Stimulated activated CD4-positive, alpha-beta T cell treated with anti-CD3 and anti-CD28 coated beads, Interleukin-1b, Interleukin-23, amount 100 ng/mL, for 48 hours (primary cell): ENCODE measurements around the gene SEMA3A.

Experiments
- DNase-seq: peaks from one replicate; pipeline ENCODE4 v3.0.0-alpha.2; 2020

SEMA3A gene

DNA sequence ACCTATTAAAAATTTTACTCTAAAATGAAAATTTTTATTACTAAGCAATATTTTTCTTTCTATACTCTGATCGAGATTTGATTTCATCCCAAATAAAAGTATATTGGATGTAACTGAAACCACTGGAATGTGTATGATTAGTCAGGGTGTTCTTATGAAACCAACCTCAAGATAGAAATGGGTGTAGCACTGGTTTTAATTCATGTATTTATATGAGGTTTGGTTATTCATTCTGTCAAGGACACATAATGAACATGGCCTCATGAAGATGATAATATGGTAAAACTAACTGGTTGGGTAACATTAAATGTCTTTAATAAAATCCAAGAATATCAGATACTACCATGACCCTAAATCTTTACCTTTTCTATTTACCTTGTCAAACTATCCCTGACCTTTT lies 197.7 kb downstream of the SEMA3A start:
- no peak for DNase-seq

DNA sequence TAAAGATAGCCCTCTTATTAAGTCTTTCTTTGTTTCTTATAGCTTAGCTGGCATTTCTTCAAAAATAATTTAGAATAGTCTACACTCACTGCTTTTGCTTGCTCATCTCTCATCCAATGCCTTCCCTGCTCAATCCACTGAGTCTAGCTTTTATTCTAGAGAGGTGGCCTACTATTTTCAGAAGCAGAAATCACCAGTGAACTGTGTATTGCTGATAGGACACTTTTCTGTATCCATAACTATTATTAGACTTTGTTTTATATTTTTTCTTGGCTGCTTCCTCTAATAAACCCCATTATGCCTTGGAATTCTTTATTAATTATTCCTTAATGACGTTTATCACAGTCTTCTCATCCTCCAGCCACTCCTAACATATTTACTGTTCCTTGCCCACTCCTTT lies 206.8 kb downstream of the SEMA3A start:
- no peak for DNase-seq

DNA sequence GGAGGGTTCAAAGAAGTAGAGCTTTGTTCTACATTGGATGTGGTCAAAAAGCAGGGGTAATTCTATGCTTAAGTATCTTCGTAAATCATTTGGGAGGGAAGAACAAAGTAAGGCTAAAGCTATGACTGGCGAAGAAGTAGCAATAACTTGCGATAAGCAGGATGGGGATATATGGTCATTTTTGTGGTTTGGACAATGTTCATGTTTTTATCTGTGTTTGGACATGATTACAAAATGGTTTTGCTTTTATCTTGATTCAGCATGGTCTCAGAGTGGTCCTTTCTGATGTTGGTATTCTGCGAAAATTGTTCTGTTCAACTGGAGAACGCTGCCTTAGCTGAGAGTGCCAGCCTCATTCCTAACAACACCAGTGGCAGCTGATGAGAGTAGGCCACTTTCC lies 208.8 kb downstream of the SEMA3A start:
- DNase-seq = no peak

DNA sequence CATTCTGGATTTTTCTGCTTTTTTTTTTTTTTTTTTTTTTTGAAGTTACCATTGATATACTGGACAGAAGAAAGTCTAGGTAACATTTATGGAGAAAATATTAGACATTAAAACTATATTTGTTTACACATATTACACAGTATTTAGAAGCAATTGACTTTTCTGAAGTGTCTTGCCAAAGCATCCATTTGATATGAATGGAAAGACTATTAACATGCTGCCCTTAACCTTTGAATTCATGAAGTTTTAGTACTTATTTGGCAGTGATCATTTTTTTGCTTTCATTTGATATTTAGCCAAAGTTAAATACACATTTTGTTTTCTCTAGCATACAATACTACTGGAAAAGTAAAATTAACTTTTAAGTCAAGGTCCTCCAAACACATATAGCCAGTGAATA lies 210.0 kb downstream of the SEMA3A start:
- no peak for DNase-seq

DNA sequence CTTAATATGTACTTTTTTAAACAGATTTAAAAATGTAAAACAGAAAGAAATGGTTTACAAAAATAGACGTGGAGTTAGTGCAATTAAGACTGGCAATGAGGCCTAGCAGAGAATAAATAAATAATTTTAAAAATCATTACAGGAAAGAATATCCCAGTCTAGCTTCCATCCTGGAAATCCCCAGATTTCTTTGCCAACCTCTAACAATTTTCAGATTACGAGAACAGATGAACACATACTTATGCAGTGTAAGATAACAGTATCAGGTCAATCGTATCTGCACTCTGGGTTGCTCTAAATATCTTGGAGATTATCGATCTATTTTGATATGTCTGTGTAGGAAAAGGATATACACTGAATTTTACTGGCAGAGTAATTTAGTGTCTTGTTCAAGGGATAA lies 210.5 kb downstream of the SEMA3A start:
- DNase-seq = no peak

DNA sequence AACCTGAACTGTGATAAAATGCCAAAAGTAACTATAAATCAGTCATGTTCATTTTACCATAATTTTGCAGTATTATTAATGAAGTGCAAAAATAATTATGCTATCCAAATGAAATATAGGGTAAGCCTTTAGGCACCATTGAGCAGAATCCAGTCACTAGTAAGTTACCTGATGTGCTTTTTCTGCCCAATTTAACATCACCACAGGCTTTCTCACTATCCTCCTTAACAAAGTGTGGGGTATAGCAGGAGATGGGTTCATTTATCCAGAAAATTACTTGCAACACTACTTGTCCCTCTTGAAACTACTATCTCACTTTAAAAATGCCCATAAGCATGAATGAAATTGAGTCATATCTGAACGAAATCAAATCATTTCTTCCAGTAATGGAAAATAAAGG lies 211.0 kb downstream of the SEMA3A start:
- no peak for DNase-seq

DNA sequence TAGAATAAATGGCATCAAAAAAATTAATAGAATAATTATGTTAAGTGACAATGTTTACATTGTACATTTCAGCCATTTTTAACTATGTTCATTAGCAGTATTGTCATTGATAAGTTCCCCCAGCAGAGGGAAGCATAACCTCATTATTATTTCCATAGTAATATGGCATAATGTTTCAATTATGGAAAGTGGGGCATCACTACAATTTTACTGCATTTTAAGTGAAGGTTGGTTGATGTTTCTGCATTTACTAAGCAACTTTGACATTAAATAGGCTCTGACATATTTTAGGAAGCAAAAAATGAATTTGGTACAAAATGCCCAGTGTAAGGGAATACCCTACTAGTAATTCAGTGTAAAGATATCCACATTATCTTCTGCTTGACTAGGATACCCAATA lies 218.3 kb downstream of the SEMA3A start:
- no peak for DNase-seq

DNA sequence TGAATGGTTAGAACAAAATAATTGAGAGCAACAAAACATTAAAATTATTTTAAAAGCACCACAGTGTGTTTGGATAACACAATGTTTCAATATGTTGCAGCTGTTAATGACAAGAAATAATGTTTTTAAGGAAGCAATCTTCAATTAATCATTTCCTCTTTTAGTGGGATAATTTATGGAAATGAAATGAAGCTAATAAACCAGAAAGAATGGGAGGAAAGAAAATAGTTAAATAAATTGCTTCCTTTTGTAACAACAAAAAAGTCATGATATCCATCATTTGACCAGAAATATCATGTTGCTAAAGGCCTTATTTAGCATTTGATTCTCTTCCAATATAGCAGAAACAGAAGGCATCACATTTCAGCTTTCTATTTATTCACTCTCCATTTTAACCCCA lies 224.5 kb downstream of the SEMA3A start:
- no peak for DNase-seq

DNA sequence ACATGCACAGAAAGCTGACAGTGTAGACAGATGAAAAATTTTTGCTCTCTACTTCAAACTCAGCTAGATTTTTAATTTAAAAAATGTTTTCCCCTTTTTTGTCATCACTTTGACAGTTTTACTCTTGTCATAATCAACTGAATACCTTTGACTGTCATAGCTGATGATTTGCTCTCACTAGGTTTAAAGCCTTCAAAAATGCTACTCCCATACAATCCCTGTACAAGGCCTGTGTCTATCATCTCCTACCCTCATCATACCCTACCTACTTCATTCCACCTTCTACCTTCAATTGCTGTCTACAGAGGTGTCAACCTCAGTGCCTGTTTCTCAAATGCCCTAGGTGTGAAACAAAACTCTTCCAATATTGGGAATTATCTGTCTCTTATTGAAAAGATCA lies 230.3 kb downstream of the SEMA3A start:
- no peak for DNase-seq

DNA sequence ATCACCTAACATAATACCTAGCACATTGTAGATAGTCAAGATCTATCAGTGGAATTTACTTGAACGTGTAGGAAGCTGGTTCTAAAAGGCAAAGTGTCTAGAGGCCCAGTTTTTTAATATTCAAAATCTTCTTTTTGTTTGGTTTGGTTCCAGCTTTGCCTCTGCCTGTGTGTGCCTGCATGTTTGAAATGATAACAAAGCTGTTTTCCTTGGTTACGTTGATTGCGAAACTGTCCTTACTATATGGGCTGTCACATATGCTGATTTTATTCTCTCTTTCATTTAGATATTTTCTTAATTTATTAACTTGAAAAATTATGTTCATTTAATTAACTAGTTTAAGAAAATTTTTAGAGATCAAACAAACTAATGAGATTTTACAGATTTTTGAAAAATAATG lies 237.3 kb downstream of the SEMA3A start:
- DNase-seq = no peak

DNA sequence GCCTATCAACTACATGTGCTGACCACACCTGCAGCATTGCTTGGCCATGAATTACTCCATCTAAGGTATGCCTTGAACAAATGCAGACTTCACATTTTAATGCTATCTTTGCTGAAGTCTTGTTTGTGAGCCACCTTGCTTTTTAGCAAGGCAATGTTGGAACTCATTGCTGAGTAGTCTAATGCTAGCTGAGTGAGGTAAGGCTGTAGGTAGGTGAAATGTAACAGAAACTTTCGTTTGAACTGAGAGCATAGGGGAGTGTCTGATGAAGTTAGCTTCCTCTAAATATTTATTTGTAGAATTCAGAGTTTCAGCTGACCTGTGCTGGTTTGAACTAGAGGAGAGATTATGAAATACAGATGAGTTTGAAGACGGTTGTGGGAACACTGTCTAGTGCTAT lies 238.5 kb downstream of the SEMA3A start:
- DNase-seq = no peak

DNA sequence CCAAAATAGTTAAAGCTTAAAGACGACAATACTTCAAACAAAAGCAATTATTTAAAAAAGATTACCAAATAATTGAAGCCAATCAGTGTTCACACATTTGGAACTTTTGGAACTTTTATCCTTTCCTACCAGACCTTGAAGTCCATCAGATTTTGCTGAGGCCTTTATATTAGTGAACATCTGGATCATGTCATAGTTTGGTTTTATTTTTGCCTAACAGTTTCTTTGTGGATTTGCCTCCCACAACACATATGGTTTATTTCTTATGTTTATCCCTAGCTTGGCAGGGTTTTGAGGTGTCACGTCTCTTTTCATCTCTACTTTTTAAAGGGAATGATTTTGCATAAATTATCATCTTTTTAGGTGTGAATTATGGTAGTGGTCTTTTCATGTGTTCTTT lies 242.4 kb downstream of the SEMA3A start:
- no peak for DNase-seq

DNA sequence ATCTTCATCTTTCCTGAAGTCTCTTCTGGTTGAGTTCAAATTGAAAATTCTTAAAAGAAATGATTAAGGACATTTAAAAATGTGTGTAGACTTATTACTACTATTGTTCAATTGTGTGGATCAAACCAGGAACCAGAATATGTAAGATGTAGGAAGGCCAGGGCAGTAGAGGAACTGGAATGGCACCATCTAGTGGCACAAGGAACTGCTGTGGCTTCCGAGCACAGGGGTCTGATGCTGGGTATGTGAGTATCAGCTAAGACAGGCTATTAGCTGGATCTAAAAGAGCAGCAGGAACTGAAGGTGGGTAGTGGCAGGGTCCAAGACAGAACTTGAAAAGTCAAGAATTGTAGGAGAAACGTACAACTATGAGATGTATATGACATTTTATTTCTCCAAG lies 247.3 kb downstream of the SEMA3A start:
- no peak for DNase-seq

DNA sequence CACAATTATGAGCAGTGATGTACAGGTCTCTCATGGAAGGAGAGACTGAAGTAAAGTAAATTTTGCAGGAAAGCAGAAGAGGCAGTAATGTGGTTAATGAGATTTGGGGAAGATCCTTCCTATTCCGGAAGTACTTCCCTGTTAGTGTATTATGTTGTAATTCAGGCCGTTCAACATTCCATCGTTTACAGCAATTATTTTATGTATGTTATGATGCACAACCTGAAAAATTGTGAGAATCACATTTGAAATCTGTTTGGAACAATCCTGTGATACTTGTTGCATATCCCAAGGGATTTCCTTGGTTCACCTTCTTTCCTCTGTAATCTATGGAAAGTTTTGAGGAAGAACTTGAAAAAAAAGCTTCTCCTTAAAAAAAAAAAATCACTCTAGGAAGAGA lies 247.8 kb downstream of the SEMA3A start:
- DNase-seq = no peak

DNA sequence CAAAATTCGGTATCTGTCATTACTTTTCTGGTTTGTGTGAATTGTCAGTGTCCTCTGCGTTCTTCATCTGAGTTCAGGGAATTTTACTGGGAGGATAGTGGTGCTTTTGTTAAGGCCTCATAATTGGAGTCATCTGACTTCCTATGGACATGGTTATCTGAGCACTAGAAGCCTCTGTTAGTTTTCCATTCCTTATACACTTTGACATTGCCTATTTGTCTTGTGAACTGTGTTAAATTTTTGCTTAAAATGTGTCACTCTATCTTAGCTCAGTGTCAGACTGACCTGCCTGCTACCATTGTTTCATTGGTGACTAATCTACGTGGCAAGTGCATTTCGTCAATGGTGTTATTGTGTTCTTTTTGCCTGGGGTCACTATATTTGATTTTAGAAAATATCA lies 253.3 kb downstream of the SEMA3A start:
- no peak for DNase-seq

DNA sequence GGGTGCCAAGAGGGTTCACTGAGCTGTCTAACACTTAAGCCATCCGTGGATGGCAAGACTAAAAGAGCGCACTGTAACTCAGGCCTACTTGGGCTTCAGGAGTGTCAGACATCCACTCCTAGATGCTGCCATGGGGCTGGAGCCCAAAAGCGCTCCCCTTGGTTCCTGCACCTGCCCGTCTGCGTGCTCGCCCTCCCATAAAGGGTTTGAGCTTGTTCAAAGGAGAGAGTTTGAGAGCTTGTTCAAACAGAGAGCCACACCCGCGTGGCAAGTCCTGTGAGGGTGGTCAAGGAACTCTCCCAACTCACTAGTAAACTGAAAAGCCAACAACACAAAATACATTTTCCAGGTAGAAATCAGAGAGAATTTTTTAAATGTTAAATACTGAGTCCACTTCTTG lies 256.7 kb downstream of the SEMA3A start:
- no peak for DNase-seq

DNA sequence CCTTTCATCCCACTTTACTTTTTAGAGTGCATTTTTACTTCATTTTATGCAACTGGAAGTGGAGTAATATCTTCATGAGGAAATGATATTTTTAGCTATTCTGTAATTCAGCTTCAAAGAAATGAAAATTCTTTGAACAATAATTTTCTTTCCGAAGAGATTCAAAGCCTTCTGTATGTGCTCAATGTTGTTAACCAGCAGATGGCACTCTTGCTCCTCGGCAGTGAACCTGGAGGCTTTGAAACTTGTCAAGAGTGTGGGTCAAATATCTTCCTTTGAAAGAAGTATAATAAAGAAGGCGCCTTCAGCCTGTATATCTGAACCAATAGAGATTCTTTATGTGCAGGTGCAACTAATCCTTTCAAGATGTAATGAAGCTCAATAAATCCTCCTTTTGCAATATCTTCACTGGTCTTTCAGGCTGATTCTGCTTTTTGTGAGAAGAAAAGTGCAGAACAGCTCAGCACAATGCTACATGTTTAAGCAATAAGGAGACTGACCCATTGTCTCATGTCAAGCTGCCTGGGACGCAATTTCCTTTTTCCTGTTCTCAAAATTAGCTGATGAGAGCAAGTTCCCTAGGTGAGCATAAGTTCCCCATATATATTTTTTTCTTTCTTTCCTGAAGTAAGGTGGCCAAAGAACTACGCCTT lies 258.4 kb downstream of the SEMA3A start:
- DNase-seq = peak; percentile 36

DNA sequence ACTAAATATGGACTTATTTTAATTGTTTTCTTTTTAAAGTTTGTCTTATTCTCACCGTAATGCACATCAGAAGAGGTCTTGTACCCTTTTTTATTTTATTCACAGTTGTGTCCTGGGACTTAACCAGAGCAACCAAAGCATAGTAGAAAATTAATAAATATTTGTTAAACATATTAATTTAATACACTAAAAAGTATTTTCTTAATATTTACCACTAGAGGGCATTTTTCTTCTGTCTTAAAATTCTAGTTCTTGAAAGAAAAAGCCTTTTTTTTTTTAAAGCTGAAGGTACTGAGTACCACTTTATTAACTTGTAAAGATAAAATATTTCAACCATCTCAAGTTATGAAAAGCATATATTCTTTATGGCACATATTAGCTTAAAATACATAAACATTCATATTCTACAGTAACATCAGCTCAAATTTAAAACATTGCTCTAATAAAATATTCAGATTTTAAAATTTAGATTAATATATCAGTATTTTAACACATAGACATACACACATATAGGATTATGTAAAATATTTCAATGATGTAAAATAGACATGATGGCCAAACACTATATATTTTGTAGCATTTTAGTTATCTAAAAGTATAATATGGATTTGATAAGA lies 260.4 kb downstream of the SEMA3A start:
- no peak for DNase-seq

DNA sequence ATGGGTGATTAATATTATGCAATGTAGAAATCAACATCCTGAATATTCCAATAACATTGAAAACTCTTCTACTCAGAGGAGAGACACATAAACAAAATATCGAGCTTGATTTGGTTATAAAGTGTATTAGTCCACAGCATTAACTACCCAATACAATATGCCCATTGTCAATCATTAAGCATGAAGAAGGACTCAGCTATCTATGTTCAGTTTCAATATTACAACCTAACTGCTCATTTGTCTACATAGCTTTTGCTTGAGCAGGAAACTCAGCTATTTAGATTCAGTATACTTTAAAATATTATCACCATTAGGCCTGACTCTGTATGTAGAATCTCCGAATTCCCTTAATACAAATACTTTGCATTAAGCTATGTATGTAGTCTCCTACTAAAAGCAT lies 262.6 kb downstream of the SEMA3A start:
- no peak for DNase-seq

DNA sequence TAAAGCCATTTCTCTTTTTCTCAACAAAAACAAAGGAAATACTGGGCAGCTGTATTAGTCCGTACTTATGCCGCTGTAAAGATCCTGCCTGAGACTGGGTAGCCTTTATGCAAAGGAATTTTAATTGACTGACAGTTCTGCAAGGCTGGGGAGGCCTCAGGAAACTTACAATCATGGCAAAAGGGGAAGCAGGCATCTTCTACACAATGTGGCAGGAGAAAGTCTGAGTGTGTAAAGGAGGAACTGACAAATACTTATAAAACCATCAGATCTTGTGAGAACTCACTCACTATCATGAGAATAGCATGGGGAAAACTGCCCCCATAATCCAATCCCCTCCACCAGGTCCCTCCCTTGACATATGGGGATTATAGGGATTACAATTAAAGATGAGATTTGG lies 264.3 kb downstream of the SEMA3A start:
- DNase-seq = no peak

DNA sequence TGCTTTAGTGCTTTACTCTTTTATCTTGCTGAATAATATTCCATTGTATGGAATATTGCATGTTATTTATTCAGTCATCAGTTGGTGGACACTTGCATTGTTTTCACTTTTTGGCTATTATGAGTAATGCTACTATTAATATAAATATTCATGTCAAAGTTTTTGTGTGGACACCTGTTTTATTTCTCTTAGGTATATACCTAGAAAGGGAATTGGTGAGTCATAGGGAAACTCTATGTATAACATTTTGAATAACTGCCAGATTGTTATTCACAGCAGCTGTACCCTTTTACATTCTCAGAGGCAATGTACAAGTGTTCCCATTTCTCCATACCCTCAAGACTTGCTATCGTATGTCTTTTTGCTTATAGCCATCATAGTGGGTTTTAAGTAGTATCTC lies 268.7 kb downstream of the SEMA3A start:
- DNase-seq = no peak

DNA sequence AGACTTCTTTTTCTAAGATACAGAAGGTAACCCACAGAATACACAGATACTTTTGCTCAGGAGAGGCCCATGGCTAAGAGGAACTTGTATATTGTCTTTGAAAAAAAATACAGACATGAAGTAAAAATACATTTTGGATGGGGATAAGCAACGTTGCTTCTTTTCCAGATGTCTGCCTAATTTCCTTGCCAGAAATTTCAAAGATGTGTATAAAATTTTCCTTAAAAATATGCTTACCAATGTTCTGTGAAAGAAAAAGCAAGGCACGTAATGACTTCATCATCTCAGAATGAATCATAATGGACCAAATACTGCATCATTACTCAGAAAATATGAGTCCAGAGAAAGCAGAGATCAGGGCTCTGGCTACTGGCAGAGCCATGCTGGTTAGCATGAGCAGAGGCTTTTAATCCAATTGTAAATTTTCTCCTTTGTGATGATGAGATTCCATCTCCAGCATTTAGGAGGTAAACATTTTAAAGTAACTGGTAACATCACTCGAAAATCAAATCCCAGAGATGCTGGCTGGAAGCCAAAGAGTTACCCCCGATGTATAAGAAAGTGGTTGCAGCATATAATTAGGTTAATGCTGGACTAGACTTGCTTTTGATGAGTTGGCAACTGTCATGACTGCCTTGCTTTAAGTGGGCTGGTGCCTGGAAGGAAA lies 272.5 kb downstream of the SEMA3A start:
- DNase-seq = no peak

DNA sequence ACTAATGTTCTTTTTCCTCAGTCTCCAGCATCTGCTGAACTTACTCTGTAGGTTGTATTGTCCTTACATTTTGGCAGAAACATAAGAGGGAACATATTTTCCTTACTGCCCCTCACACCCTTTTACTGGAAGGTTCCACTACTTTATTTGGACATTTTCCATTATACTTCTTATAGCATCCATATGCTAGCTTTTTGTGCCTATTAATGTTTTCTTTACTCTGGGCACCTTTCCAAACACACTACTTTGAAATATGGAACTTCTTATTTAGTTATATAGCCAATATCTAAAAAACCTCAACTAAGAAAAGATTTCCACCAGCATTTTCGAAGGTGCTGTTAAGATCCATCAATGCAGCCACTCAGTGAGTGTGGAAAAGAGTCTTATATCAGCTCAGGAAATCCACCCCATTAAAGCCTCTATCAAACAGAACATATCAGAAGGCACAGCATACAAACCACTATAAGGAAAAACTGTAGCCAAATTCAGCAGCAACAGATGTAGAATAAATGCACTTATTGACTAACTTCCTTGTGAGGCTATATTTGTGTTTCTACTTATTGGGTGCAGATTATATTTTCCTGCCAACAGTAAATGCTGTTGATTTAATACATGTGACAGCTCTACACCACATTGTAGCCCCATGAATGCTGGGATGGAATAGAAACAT lies 273.2 kb downstream of the SEMA3A start:
- no peak for DNase-seq

DNA sequence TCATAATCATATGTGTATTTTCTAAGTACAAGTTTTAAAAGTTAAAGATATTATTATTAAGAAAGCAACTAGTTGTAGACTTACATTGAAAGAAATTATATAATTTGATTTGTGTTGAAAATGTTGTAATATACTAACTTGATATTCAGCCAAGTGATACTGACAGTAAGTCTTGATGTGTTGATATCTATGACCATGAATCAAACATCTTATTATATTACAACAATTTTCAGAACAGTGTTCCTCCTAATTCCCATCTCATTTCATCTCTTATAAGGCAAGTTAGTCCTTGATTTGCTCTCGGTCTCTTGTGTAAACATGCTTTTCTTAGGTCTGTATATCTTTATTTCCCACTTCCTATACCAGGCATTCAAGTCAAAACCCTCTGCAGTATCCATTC lies 276.4 kb downstream of the SEMA3A start:
- DNase-seq = no peak
